ENCODE measurements around the gene TASP1. TPM values are rescaled to one million over a fixed set of nuclear protein-coding genes. Genes with fewer than 3 reads are reported as not detected.

TASP1 gene
- total RNA-seq, 1 donor from 2014 or later = 10.3 TPM

DNA sequence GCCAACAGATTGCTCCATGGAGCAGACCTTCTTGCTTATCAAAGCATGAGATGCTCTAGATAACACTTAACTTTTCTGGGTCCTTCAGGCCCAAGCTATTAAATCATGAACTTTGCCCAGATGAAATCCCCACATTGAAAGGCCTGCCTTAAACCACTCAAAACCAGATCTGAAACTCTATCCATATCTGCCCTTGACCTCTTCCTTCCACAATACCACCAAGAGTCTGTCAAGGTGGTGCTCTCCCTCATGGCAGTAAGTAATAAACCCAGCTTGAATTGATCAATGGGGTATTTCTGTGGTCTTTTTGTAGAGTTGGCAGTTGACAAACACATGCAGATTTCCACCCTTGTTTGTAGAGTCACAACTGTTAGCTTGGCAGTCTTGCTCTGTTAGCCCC lies 282.1 kb downstream of the TASP1 start:
- Histone ChIP-seq H3K36me3 (ENCODE audit: insufficient read depth, low read length) (no peaks in the 10 kb centered on the region), H3K79me2 (ENCODE audit: insufficient read depth, low read length) (no peaks in the 10 kb centered on the region), H4K20me1 (ENCODE audit: insufficient read depth, low read length) (no peaks in the 10 kb centered on the region), H3K27ac (ENCODE audit: low read depth, low read length) (no peak overlapping the region), H2AFZ (ENCODE audit: low read depth, low read length) (no peak overlapping the region), H3K4me2 (ENCODE audit: low read length) (no peak overlapping the region), H3K9me3 (ENCODE audit: insufficient read depth, low read depth, low read length) (no peaks in the 10 kb centered on the region), H3K4me1 (ENCODE audit: insufficient read depth, low read length) (no peaks in the 10 kb centered on the region), H3K4me3 (ENCODE audit: insufficient read depth, low read depth, low read length) (no peak overlapping the region), H3K9ac (ENCODE audit: low read length) (no peak overlapping the region), H3K27me3 (ENCODE audit: insufficient read depth, low read length) (no peaks in the 10 kb centered on the region)
- DNase-seq (ENCODE audit: low read depth) = no peak
- Mint-ChIP-seq H3K4me3 (ENCODE audit: unreplicated experiment) (no peak overlapping the region), H3K36me3 (ENCODE audit: low read depth, unreplicated experiment) (no peaks in the 10 kb centered on the region), H3K9me3 (ENCODE audit: unreplicated experiment) (no peaks in the 10 kb centered on the region), H3K4me1 (ENCODE audit: low read depth, unreplicated experiment) (no peaks in the 10 kb centered on the region), H3K27me3 (ENCODE audit: low read depth, unreplicated experiment) (peaks cover 1% of the 10 kb centered on the region), H3K27ac (ENCODE audit: unreplicated experiment) (no peak overlapping the region)
- TF ChIP-seq EZH2 (IDR thresholded peaks at IDR 0.05; ENCODE audit: insufficient read depth, low read length) = no peak
- FAIRE-seq = no peak

DNA sequence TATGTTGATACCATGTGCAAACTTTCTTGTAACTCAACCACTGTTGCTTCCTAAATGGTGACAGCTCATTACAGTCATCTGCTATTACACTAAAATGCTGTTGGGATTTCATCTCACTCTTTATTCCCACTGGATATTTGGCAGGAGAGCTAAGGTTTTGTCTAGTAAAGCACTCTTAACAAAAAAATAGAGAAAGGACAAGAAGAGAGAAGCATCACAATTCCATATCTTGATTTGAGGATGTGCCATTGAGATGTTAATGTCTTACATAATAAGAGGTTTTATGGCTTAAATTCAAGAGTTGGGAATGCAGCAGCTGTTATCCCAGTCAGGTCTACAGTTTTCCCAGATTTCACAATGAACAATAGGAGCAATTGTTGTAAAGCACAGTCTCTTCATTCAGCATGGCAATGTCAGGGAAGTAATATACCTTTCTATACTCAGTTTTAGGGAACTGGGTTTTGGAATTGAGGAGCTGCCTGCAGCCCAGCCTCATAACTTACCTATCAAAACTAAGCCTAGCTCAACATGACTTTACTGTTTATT lies 282.7 kb downstream of the TASP1 start:
- Mint-ChIP-seq H3K4me3 (ENCODE audit: unreplicated experiment) (no peak overlapping the region), H3K36me3 (ENCODE audit: low read depth, unreplicated experiment) (no peaks in the 10 kb centered on the region), H3K27ac (ENCODE audit: unreplicated experiment) (no peak overlapping the region), H3K9me3 (ENCODE audit: unreplicated experiment) (no peaks in the 10 kb centered on the region), H3K4me1 (ENCODE audit: low read depth, unreplicated experiment) (no peaks in the 10 kb centered on the region), H3K27me3 (ENCODE audit: low read depth, unreplicated experiment) (peaks cover 1% of the 10 kb centered on the region)
- Histone ChIP-seq H3K4me2 (ENCODE audit: low read length) (no peak overlapping the region), H4K20me1 (ENCODE audit: insufficient read depth, low read length) (no peaks in the 10 kb centered on the region), H3K4me1 (ENCODE audit: insufficient read depth, low read length) (no peaks in the 10 kb centered on the region), H2AFZ (ENCODE audit: low read depth, low read length) (no peak overlapping the region), H3K36me3 (ENCODE audit: insufficient read depth, low read length) (no peaks in the 10 kb centered on the region), H3K9ac (ENCODE audit: low read length) (no peak overlapping the region), H3K79me2 (ENCODE audit: insufficient read depth, low read length) (no peaks in the 10 kb centered on the region), H3K27me3 (ENCODE audit: insufficient read depth, low read length) (no peaks in the 10 kb centered on the region), H3K9me3 (ENCODE audit: insufficient read depth, low read depth, low read length) (no peaks in the 10 kb centered on the region), H3K4me3 (ENCODE audit: insufficient read depth, low read depth, low read length) (no peak overlapping the region), H3K27ac (ENCODE audit: low read depth, low read length) (no peak overlapping the region)
- TF ChIP-seq, protein P1, sequence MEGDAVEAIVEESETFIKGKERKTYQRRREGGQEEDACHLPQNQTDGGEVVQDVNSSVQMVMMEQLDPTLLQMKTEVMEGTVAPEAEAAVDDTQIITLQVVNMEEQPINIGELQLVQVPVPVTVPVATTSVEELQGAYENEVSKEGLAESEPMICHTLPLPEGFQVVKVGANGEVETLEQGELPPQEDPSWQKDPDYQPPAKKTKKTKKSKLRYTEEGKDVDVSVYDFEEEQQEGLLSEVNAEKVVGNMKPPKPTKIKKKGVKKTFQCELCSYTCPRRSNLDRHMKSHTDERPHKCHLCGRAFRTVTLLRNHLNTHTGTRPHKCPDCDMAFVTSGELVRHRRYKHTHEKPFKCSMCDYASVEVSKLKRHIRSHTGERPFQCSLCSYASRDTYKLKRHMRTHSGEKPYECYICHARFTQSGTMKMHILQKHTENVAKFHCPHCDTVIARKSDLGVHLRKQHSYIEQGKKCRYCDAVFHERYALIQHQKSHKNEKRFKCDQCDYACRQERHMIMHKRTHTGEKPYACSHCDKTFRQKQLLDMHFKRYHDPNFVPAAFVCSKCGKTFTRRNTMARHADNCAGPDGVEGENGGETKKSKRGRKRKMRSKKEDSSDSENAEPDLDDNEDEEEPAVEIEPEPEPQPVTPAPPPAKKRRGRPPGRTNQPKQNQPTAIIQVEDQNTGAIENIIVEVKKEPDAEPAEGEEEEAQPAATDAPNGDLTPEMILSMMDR (IDR thresholded peaks at IDR 0.05; ENCODE audit: insufficient read depth, low read depth, low read length) = no peak
- TF ChIP-seq EZH2 (IDR thresholded peaks at IDR 0.05; ENCODE audit: insufficient read depth, low read length) = no peak
- FAIRE-seq (no peak), DNase-seq (ENCODE audit: low read depth) (no peak)

DNA sequence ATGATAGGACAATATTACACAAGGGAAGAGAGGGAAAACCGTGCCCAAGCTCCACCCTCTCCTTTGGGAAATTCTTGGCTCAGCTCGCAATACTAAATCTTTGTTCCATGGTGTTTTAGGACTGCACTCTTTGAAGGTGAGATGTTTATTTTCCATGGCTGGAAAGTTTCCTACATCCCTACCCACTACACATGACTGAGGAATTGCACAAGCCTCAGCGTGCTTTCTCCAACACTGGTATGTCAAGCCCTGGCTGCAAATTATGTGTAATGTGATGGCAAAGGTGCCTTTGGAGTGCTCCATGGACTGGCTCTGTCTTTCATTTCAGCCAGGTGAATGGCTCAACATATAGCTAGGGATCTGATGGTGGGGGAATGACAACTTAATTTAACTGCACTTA lies 283.3 kb downstream of the TASP1 start:
- Histone ChIP-seq H3K36me3 (ENCODE audit: insufficient read depth, low read length) (no peaks in the 10 kb centered on the region), H2AFZ (ENCODE audit: low read depth, low read length) (no peak overlapping the region), H4K20me1 (ENCODE audit: insufficient read depth, low read length) (no peaks in the 10 kb centered on the region), H3K4me2 (ENCODE audit: low read length) (no peak overlapping the region), H3K4me3 (ENCODE audit: insufficient read depth, low read depth, low read length) (no peak overlapping the region), H3K27ac (ENCODE audit: low read depth, low read length) (no peak overlapping the region), H3K9me3 (ENCODE audit: insufficient read depth, low read depth, low read length) (no peaks in the 10 kb centered on the region), H3K4me1 (ENCODE audit: insufficient read depth, low read length) (no peaks in the 10 kb centered on the region), H3K9ac (ENCODE audit: low read length) (no peak overlapping the region), H3K79me2 (ENCODE audit: insufficient read depth, low read length) (no peaks in the 10 kb centered on the region), H3K27me3 (ENCODE audit: insufficient read depth, low read length) (no peaks in the 10 kb centered on the region)
- no peaks in the 10 kb centered on the region for H3K4me1 Mint-ChIP-seq (ENCODE audit: low read depth, unreplicated experiment)
- no peaks in the 10 kb centered on the region for H3K36me3 Mint-ChIP-seq (ENCODE audit: low read depth, unreplicated experiment)
- FAIRE-seq = no peak
- H3K27me3 Mint-ChIP-seq (ENCODE audit: low read depth, unreplicated experiment) = peaks cover 1% of the 10 kb centered on the region
- H3K9me3 Mint-ChIP-seq (ENCODE audit: unreplicated experiment) = no peaks in the 10 kb centered on the region
- TF ChIP-seq EZH2 (IDR thresholded peaks at IDR 0.05; ENCODE audit: insufficient read depth, low read length) = no peak
- TF ChIP-seq, protein P1 (IDR thresholded peaks at IDR 0.05; ENCODE audit: insufficient read depth, low read depth, low read length) = no peak
- no peak for DNase-seq (ENCODE audit: low read depth)
- H3K27ac Mint-ChIP-seq (ENCODE audit: unreplicated experiment) = no peak overlapping the region
- no peak overlapping the region for H3K4me3 Mint-ChIP-seq (ENCODE audit: unreplicated experiment)
